Measurements from ENCODE around the gene STRIT1.

DNA sequence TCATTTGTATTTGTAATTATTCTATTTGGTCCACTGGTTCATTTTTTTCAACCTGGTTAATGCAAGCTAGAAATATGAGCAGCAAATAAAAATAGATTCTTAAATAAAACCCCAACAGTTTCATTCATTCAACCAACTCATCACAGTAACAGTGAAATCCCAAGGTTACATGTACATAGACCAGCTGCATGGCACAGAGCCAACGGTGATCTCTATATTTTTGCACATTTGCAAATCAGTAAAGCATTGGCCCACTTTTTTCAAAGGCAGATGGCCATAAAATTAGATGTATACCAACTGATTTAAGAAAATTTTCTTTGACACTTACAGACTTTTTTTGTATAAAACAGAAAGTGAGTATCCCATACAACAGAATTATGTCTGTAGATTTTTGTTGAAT lies 49.3 kb downstream of the STRIT1 start:
- TF ChIP-seq CTCF (IDR thresholded peaks at IDR 0.05) (no peak), POLR2A (IDR thresholded peaks at IDR 0.05) (no peak), EP300 (IDR thresholded peaks at IDR 0.05) (no peak), POLR2AphosphoS5 (IDR thresholded peaks at IDR 0.05) (no peak)
